ENCODE data around the gene L1TD1.

DNA sequence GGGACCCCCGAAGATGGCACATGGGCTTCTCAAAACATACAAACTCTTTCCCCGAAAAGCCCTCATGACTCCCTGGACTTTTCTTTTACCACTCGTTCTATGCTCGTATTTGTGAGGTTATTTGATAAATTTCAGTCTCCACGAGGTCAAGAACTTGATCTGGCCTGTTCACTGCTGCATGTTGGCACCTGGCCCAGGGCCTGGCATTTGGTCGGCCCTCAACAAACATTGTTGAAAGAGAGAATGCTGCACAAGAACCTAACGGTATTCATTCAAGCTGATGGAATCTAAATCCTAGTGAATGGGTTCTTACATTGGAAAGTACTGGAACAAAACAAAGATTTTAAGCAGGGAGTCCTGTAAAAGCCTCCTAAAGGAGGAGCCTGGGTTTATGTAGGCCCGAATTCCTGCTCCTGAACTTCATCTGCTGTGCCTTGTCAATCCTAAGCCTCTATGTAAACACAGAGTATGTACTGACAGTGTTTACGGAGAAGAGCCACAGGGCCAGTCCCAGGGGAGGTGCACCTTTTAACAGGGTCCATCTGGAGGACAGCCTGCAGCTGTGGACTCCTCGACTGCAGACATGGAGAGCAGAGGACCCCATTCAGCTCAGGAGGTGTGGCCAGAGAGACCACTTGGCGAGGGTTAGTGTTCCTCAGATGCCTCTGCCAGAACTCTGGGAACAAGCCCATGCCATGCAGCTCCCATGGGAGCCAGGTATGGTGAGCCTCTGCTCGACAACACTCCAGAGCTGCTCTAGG lies 46.9 kb downstream of the L1TD1 start:
- TF ChIP-seq, protein P1, sequence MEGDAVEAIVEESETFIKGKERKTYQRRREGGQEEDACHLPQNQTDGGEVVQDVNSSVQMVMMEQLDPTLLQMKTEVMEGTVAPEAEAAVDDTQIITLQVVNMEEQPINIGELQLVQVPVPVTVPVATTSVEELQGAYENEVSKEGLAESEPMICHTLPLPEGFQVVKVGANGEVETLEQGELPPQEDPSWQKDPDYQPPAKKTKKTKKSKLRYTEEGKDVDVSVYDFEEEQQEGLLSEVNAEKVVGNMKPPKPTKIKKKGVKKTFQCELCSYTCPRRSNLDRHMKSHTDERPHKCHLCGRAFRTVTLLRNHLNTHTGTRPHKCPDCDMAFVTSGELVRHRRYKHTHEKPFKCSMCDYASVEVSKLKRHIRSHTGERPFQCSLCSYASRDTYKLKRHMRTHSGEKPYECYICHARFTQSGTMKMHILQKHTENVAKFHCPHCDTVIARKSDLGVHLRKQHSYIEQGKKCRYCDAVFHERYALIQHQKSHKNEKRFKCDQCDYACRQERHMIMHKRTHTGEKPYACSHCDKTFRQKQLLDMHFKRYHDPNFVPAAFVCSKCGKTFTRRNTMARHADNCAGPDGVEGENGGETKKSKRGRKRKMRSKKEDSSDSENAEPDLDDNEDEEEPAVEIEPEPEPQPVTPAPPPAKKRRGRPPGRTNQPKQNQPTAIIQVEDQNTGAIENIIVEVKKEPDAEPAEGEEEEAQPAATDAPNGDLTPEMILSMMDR (IDR thresholded peaks at IDR 0.05), result no peak
- no peak for TF ChIP-seq POLR2A (IDR thresholded peaks at IDR 0.05)

Measured in body of pancreas (tissue), 4 donors.